HG03521 (cell line): ENCODE measurements around the gene ATP8A2.

Source experiments
- ATAC-seq: cut with Tn5 transposase; IDR thresholded peaks from one replicate; pipeline ENCODE4 v1.9.1; 2021; ENCODE audit warnings: mild to moderate bottlenecking, moderate library complexity; ENCODE audit not compliant: unreplicated experiment

Gene ATP8A2

GRCh38 chr13:26021956-26022355, 650.2 kb downstream of the ATP8A2 start:
- ATAC-seq = no peak

GRCh38 chr13:26022538-26023292, 650.9 kb downstream of the ATP8A2 start:
- ATAC-seq = no peak

GRCh38 chr13:26024558-26024957, 652.8 kb downstream of the ATP8A2 start:
- no peak for ATAC-seq

GRCh38 chr13:26025196-26025595, 653.4 kb downstream of the ATP8A2 start:
- no peak for ATAC-seq

- ATAC-seq = no peak
Observed at GRCh38 chr13:26025771-26026170, 654.0 kb downstream of the ATP8A2 start.

GRCh38 chr13:26026211-26026610, 654.4 kb downstream of the ATP8A2 start:
- ATAC-seq = no peak

GRCh38 chr13:26029581-26030136, 657.9 kb downstream of the ATP8A2 start:
- ATAC-seq = no peak

GRCh38 chr13:26030331-26030730, 658.6 kb downstream of the ATP8A2 start:
- no peak for ATAC-seq

GRCh38 chr13:26034018-26034417, 662.2 kb downstream of the ATP8A2 start:
- no peak for ATAC-seq

- no peak for ATAC-seq
Observed at GRCh38 chr13:26036383-26036782, 664.6 kb downstream of the ATP8A2 start.

GRCh38 chr13:26037302-26037701, 665.5 kb downstream of the ATP8A2 start:
- ATAC-seq = no peak

GRCh38 chr13:26038931-26039475, 667.2 kb downstream of the ATP8A2 start:
- ATAC-seq = no peak

GRCh38 chr13:26041444-26041843, 669.7 kb downstream of the ATP8A2 start:
- no peak for ATAC-seq

GRCh38 chr13:26042785-26043184, 671.0 kb downstream of the ATP8A2 start:
- no peak for ATAC-seq

GRCh38 chr13:26045142-26045541, 673.4 kb downstream of the ATP8A2 start:
- no peak for ATAC-seq

GRCh38 chr13:26046639-26047038, 674.9 kb downstream of the ATP8A2 start:
- ATAC-seq = no peak

GRCh38 chr13:26047040-26047439, 675.3 kb downstream of the ATP8A2 start:
- no peak for ATAC-seq

- ATAC-seq = no peak
Observed at GRCh38 chr13:26048741-26049140, 677.0 kb downstream of the ATP8A2 start.

GRCh38 chr13:26050568-26051230, 678.9 kb downstream of the ATP8A2 start:
- no peak for ATAC-seq

GRCh38 chr13:26051231-26051656, 679.5 kb downstream of the ATP8A2 start:
- ATAC-seq = peak; percentile 4

- ATAC-seq = peak; percentile 54
Observed at GRCh38 chr13:26051657-26052311, 680.0 kb downstream of the ATP8A2 start, which contains the start of gene SHISA2. SHISA2 (minus strand) TSS chr13:26052016; CDS start chr13:26050975, 1,041 bp downstream.
